ENCODE measurements around the gene ZNF277.

- TF ChIP-seq, protein P1, sequence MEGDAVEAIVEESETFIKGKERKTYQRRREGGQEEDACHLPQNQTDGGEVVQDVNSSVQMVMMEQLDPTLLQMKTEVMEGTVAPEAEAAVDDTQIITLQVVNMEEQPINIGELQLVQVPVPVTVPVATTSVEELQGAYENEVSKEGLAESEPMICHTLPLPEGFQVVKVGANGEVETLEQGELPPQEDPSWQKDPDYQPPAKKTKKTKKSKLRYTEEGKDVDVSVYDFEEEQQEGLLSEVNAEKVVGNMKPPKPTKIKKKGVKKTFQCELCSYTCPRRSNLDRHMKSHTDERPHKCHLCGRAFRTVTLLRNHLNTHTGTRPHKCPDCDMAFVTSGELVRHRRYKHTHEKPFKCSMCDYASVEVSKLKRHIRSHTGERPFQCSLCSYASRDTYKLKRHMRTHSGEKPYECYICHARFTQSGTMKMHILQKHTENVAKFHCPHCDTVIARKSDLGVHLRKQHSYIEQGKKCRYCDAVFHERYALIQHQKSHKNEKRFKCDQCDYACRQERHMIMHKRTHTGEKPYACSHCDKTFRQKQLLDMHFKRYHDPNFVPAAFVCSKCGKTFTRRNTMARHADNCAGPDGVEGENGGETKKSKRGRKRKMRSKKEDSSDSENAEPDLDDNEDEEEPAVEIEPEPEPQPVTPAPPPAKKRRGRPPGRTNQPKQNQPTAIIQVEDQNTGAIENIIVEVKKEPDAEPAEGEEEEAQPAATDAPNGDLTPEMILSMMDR (IDR thresholded peaks at IDR 0.05): no peak
- no peak for TF ChIP-seq POLR2A (IDR thresholded peaks at IDR 0.05)
Observed at GRCh38 chr7:112390167-112390566, 183.7 kb downstream of the ZNF277 start.
